ENCODE measurements around the gene SGSM2.

- TF ChIP-seq POLR2A (IDR thresholded peaks at IDR 0.05) (no peak), CTCF (IDR thresholded peaks at IDR 0.05) (no peak), EP300 (IDR thresholded peaks at IDR 0.05) (no peak)
Observed at GRCh38 chr17:2380226-2380922, 43.1 kb downstream of the SGSM2 start.

Data from tibial nerve (tissue), 4 donors.